SKM-1 treated with dmso at 0.1 percent for 144 hours (cell line): ENCODE results near the gene CRAT.

ENCODE experiments used
- DNase-seq: peaks from one replicate; lab custom pipeline; 2025; ENCODE audit not compliant: unreplicated experiment; lab: John Stamatoyannopoulos, UW

CRAT gene

DNA sequence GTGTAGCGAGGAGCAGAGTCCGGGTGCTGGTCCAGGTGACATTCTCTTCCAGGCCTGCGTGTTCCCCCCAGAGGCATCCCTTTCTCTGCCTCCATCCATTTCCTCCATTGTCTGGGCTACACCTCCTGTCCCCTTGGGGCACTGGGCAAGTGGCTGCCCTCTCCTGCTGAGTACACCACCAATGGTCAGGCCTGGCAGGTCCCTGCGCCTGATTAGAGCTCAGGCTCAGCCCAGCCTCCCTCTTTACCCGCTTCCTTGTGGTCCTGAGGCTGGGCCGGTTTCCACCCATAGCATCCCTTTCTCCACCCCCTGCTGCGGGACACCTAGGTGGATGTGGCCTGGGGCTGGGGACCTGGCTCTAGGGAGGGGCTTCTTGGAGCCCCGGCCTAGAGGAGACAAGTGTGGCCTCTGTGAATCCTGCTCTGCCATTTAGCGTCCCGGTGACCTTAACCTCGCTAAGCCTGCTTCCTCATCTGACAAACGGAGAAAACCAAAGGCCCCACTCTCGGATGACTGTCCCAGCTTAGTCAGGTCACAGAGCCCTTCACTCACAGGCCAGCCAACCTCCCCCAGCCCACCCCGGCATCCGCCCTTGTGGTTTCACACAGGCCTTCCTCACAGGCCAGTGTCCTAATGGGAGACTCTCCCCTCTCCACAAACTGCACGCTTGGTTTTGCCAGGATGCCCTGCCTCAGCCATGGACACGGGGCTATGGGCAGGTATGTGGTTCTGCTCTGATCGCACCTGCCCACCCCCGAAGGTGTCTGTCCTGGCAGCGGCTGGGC, 16.8 kb downstream of the CRAT start:
- no peak for DNase-seq

DNA sequence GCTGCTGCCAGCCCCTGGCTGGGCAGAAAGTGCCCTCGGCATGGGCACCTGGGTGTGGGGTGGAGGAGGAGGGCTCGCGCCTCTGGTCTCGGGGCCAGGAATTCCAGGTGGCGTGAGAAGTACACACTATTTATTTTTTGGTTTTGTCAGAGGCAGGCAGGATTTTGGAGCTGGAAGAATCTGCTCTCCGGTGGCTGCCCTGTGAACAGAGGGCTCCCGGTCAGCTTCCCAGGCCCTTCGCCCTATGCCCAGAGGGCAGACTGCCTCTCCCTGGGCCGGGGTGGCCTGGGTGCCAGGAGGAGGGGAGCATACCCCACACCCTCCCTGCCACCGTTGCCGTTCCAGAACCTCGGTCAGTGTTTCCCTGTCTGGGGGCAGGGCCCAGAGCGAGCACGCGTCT, 21.3 kb downstream of the CRAT start:
- DNase-seq = no peak

DNA sequence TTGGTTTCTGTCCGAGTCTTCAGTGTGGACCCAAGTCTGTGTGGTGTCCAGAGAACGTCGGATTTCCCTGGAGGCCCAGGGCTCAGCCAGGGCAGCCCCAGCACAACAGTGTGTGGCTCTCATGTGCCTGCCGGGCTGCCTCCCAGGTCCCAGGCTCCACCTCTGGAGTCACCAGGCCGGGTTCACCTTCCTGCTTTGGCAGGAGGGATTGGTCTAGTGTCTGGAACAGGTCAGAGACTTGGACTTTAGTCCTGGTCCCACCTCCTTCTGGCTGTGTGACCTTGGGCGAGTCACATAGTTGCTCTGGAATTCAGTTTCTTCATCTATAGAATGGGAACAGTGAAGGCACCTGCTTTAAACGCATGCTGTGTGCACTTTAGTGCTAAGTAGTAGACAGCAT, 26.5 kb downstream of the CRAT start:
- no peak for DNase-seq

DNA sequence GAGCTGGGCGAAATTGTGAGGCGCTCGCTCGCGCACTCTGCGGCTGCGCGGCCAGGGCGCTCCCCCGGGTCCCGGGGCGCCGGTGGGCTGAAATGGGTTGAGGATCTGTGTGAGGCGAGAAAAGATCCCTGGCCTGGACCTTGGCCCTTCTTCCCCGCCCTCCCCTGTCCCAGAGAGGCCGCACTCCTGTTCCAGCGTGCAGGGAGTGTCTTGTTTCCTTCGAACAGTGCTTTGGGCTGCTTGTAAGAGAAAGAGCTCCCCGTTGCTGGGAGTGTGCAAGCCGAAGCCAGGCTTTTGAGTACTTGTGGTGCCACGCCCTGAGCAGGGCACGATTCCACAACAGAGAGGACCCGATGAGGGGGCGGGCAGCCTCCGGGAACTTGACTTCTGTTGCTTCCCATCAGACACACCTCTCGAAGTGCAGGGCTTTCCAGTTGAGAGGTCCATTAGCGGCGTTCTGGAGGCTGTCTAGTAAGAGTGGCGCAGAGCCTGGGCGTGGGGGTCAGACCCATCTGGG, 29.1 kb downstream of the CRAT start:
- DNase-seq = no peak

DNA sequence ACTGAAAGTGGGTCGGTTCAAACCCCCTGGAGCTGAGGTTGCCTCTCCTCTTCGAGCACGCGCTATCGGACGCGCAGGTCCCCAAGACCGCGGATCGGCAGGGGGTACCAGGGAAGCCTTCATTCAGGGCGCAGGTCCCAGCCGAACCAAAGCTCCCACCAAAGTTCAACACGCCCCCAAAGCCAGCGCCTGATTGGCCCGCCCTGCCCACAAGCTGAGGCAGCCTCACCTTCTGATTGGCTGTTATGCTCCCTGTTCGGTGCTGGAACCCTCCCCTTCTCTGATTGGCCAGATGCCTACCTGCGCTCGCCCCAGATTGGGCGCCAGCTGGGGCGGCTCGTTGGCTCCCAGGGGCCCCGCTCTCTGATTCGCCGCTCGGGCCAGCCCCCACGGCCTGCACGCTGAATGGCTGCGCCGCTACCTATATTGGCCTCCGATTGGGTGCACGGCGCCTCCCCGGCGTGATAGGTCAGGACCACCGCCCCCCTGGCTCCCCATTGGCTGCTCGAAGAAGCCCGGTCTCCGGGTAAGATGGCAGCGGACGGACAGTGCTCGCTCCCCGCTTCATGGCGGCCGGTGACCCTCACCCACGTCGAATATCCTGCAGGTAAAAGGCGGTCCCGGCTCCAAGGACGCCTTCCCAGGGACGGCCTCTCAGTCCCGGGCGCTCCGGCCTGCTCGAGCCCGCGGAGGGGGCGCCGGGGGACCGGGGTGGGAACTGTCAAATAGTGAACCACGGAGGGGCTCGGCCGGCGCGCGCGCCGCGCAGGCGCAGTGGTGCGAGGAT, 29.8 kb downstream of the CRAT start, which contains the start of gene DOLPP1:
Gene DOLPP1, plus strand, starts transcription at position 511 of the 787 bp plus-strand sequence. Its CDS starts 21 bp downstream, at position 532.
- peak; percentile 99 for DNase-seq

DNA sequence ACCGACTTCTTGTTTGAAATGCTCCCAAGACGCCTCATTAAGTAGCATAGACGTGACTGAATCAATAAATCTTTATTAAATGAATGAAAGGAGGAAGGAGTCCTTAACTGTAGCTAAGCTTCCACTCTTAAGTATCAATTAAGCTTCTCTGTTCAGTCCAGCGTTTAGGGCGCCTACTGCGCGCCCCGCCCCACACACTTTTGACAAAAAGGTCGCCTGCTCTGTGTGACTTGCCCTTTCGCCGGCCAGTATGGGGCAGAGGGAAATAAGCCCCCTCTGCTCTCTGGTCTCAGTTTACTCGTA, 30.3 kb downstream of the CRAT start:
- no peak for DNase-seq

- no peak for DNase-seq
Measured at GRCh38 chr9:129079829-129080228, 30.8 kb downstream of the CRAT start.

GRCh38 chr9:129078691-129079503, 31.7 kb downstream of the CRAT start:
- no peak for DNase-seq

- no peak for DNase-seq
Measured at GRCh38 chr9:129077236-129077635, 33.4 kb downstream of the CRAT start.

- no peak for DNase-seq
Measured at GRCh38 chr9:129076640-129077037, 34.0 kb downstream of the CRAT start.

DNA sequence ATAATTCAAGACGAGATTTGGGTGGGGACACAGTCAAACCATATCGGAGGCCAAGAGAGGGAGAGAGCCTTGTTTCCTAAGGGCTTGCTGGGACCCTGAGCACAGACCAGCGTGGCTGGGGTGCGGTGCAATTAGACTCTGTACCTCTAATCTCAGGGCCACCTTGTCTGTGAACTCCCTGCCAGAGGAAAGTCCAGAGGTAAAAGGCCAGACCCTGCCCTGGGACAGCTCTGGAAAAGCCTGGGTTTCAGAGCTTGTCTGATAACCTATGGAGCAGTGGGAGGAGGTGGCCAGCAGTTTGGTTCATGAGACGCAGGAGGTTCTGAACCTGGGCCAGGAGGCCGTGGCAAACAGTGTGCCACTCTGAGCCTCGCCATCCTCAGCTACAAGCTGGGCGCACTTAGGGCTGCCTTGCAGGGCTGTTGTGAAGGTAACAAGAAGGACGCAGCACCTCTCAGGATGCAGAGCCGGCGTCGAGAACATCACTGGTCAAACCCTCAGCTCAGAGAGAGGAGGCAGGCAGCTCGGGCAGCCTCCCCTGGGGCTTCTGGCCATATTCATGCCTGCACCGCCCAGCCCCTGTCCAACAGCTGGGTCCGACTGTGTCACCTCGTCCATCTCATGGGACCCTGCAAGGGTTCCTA, 34.5 kb downstream of the CRAT start:
- DNase-seq = no peak

DNA sequence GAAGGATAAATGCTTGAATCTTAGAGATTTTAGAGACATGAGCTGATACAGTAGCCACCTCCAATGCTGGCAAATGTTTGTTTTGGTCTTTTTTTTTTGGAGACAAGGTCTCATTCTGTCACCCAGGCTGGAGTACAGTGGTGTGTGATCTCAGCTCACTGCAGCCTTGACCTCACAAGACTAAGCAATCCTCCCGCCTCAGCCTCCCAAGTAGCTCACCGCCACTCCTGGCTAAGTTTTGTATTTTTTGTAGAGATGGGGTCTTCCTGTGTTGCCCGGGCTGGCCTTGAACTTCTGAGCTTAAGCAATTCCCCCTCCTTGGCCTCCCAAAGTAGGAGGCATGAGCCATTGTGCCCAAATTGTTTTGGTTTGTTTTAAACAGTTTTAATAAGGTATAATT, 36.5 kb downstream of the CRAT start:
- no peak for DNase-seq

GRCh38 chr9:129073404-129073803, 37.2 kb downstream of the CRAT start:
- DNase-seq = no peak

GRCh38 chr9:129072171-129072570, 38.4 kb downstream of the CRAT start:
- no peak for DNase-seq

DNA sequence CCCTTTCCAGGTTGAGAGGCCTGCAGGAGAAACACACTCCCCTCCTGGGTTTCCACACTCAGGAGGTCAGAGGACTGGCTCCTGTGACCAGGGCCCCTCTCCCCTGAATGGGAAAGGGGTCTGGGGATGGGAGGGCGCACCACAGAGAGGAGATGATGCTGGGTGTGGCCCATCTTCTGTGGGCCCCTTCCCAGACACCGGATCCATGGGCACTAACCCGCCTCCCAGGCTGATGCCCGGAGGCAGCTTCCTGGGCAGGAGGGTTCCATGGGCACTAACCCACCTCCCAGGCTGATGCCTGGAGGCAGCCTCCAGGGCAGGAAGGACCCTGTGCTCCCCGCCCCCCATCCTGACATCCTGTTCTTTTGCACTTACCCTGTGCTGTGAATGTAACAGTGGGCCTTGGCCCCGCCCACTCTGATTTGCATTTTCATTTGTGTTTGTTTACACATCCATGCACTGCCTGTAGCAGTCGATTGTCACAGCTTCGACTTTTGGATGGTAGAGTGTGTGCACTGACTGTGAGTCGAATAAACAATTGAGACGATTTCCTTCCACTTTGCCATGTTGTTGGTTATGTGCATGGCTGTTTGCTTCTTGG, 39.0 kb downstream of the CRAT start:
- DNase-seq = no peak

DNA sequence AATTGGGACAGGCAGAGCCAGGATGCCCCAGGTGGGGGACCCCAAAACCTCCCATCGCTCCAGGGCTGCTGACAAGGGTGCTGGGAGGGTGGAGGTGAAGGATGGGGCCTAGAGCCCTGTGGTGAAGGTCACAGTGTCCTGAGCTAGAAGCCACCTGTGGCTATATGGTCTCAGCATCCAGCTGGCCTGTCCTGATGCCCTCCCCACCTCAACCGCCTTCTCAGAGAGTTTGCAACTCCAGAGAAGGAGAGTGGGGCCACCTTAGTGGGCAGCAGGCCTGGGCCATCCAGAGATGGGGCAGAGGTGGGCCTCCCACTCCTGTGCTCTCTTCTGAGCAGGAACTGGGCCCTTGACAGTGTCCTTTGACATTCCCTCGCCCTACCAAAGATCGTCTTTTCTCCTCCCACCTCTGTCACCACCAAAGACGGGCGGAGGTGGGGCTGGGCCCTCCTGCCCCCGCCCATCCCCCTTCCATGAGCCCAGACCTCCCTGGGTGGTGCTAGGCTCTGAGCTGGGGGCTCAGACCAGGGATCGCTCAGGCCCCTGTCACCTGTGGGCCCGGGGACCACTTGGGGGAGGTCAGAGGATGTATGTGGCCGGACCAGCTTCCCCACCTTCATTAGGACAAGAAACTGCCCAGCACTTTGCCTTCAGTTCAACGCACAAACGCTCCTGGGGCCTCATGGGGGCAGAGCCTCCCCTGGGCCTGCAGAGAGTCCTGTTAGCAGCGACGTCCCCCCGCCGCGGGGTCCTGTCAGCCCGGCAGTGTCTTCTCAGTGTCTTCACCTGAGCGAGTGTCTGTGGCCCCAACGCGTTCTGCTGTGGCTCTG, 39.7 kb downstream of the CRAT start:
- DNase-seq = no peak

GRCh38 chr9:129069862-129070641, 40.5 kb downstream of the CRAT start:
- no peak for DNase-seq

DNA sequence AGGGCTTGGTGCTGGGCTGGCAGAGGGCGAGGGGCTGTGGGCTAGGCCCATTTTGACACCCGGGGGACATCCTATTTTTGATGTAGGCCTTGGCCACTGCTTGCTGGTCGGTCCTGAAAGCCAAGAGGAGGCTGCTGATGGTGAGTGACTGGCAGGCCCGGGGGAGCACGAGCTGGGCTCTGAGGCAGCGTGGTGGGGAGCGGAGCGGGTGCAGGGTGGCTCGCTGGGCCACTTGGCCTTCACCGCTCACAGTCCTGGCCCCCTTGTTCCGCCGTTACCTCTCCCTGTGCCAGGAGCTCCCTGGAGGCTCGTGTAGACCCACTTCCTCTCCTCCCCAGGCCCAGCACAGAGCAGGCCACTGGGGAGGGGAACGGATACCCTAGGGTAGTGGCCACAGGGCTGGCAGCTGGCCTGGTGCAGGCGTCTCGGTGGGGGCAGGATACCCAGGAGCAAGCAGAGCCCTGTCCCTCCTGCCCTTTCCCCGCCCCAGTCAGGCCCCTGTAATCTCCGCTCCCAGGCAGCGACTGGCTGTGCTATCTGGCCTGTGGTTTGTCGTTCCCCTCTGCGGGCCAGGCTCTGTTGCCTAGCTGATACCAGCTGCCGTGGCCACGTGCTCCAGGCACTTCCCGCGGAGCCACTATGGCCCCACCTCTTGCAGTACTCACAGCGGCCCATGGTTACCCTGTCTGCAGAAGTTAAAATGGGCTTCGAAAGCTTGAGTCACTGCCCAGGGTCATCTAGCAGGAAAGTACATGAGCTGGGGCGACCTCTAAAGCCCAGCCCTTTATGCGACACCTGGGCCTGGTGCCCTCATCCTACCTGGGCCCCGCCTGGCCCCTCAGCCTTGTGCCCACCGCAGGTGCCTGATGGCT, 41.4 kb downstream of the CRAT start:
- DNase-seq = no peak
